Transverse colon (tissue), 4 donors: Measurements from ENCODE around the gene S100PBP. TPM values are rescaled to one million over a fixed set of nuclear protein-coding genes. Genes with fewer than 3 reads are reported as not detected.

ENCODE experiments used
- DNase-seq: peaks from one replicate; pipeline ENCODE4 v3.0.0-alpha.2; 2019
- H3K27ac ChIP-seq, 4 donors: fragments of 200-600 bp; sonication (generic); 2 replicates each; pipeline ENCODE4 v1.5.1; 2016 to 2018; ENCODE audit warnings: inconsistent platforms in 4 of 4
- H3K27me3 ChIP-seq: fragments of 200-600 bp; sonication (generic); 2 replicates; pipeline ENCODE4 v1.5.1; 2017; ENCODE audit warnings: inconsistent platforms
- H3K36me3 ChIP-seq, 4 donors: fragments of 200-600 bp; sonication (generic); 2 replicates each; pipeline ENCODE4 v1.5.1; 2017 to 2019; ENCODE audit warnings: inconsistent platforms in 4 of 4
- H3K4me1 ChIP-seq, 4 donors: fragments of 200-600 bp; sonication (generic); 2 replicates each; pipeline ENCODE4 v1.5.1; 2017 to 2020; ENCODE audit warnings: inconsistent platforms in 4 of 4
- H3K4me3 ChIP-seq, 4 donors: fragments of 200-600 bp; sonication (generic); 1 replicate in 1 of 4; 2 replicates in 3 of 4; pipeline versions ENCODE4 v1.5.1 to v1.6.1; 2017 to 2019; ENCODE audit warnings: inconsistent platforms in 4 of 4
- H3K9me3 ChIP-seq, 2 donors: fragments of 200-600 bp; sonication (generic); 2 replicates each; pipeline ENCODE4 v1.5.1; 2017 to 2019; ENCODE audit warnings: inconsistent platforms in 2 of 2
- CTCF ChIP-seq, 5 experiments: fragments of 200-600 bp in 3 of 5; fragments of 450-650 bp in 2 of 5; sonication (generic) in 3 of 5; IDR thresholded peaks; 1 replicate in 2 of 5; 2 replicates in 3 of 5; pipeline ENCODE4 v1.5.1; 2016 to 2017; ENCODE audit warnings: antibody characterized with exemption in 5 of 5, inconsistent platforms in 3 of 5, mild to moderate bottlenecking in 2 of 5, moderate library complexity in 1 of 5
- EP300 ChIP-seq: sonication (generic); formaldehyde crosslinking; IDR thresholded peaks from one replicate; pipeline ENCODE4 v1.6.1; 2017; ENCODE audit warnings: antibody characterized with exemption, low read depth
- POLR2A ChIP-seq: fragments of 450-650 bp; IDR thresholded peaks from one replicate; pipeline ENCODE4 v1.6.1; 2016; ENCODE audit warnings: antibody characterized with exemption, mild to moderate bottlenecking, moderate library complexity
- POLR2AphosphoS5 ChIP-seq, 3 donors: sonication (generic); formaldehyde crosslinking; IDR thresholded peaks; one replicate each; pipeline ENCODE4 v1.6.1; 2016; ENCODE audit warnings: antibody characterized with exemption in 3 of 3
- WGBS, 2 donors: methylation state at CpG; one replicate each; pipeline ENCODE4 v1.1.5; 2018; ENCODE audit warnings: low coverage in 1 of 2; 5-methylcytosine and 5-hydroxymethylcytosine counted together
- in situ Hi-C, 4 donors: fragments of 200-750 bp; cut with MboI; loops; one replicate each; pipeline versions ENCODE4 v1.15.0 to v1.15.1; 2017; ENCODE audit warnings: low sequenced_read_pairs in 3 of 4, low pct_ligation_motif_present in 1 of 4, low pct_unique_long_range_greater_than_20kb in 1 of 4
- intact Hi-C: fragments of 100-400 bp; cut with DNase I; formaldehyde crosslinking; loops from one replicate; pipeline ENCODE4 v1.15.1; 2023; ENCODE audit warnings: low total_unique reads
- total RNA-seq, 4 donors: library from RNA; depleted of rRNA; stranded (reverse); fragments of >200 nt; gene quantifications; one replicate each; pipeline ENCODE4 v1.1.0, GENCODE V29; 2016

S100PBP gene
- total RNA-seq, 4 donors from 2014 or later = 26.2 to 257 (median 40.7) TPM

GRCh38 chr1:32893198-32894018 lies 76.0 kb downstream of the S100PBP start:
- Histone ChIP-seq H3K4me1 (peaks cover 5 to 22% (median 15%) of the 10 kb centered on the region in 4 donors), H3K36me3 (no peaks in the 10 kb centered on the region), H3K27ac (peak overlapping the region; percentile 68 to 80 (median 74)), H3K27me3 (peaks cover 37% of the 10 kb centered on the region), H3K4me3 (peak overlapping the region; percentile 12 to 55 (median 41)), H3K9me3 (no peaks in the 10 kb centered on the region)
- TF ChIP-seq CTCF (IDR thresholded peaks at IDR 0.05) (peak in 2 of 5 experiments; percentile 21 to 47), POLR2A (peak; percentile 50), EP300 (no peak), POLR2AphosphoS5 (IDR thresholded peaks at IDR 0.05) (peak in 2 of 3 donors; percentile 8 to 33)
- 4% methylated on average over 55 of the region's 58 CpGs; no CpG with 5 or more reads in 1 of the 2 donors for WGBS, 2 donors
- peak; percentile 83 for DNase-seq
- intact Hi-C loops = no loop called here
- in situ Hi-C loops = no loop called here

DNA sequence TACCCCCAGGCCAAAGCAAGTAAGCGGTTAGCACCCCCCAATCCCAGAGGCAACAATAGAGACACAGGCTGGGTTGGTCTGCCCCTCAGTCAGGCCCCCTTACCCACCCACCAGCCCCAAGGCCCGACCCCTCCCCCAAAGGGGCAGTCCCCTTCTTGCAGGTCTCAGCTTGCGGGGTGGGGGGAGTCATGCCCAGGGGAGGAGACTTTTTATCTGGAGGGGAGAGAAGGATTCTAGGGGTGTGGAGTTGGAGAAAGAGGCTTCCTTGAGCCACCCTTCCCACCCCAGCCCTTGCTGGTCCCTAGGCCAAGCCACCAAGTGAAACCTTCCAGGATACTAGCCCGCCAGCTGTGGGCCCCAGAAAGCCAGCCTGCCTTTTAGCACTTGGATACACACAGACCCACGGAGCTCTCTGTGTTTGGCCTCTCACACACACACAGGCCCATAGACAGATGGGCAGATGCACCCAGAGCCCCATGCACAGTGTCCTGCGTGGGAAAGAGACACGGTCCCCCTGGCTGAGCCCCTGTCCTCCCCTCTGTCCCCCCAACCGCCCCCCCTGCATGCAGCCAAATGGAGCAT lies 76.7 kb downstream of the S100PBP start:
- H3K27me3 ChIP-seq = peaks cover 37% of the 10 kb centered on the region
- in situ Hi-C loops = no loop called here
- intact Hi-C loops = no loop called here
- H3K36me3 ChIP-seq = no peaks in the 10 kb centered on the region
- no peaks in the 10 kb centered on the region for H3K9me3 ChIP-seq
- 40 to 63% methylated on average over 1 to 8 of the region's 8 CpGs for WGBS, 2 donors
- H3K27ac ChIP-seq = peak overlapping the region; percentile 68 to 80 (median 74)
- TF ChIP-seq POLR2AphosphoS5 (IDR thresholded peaks at IDR 0.05) (no peak), POLR2A (no peak), EP300 (no peak), CTCF (IDR thresholded peaks at IDR 0.05) (no peak)
- DNase-seq = no peak
- H3K4me3 ChIP-seq = peak overlapping the region in 2 of 4 donors; percentile 47 to 55
- peaks cover 5 to 22% (median 15%) of the 10 kb centered on the region in 4 donors for H3K4me1 ChIP-seq

DNA sequence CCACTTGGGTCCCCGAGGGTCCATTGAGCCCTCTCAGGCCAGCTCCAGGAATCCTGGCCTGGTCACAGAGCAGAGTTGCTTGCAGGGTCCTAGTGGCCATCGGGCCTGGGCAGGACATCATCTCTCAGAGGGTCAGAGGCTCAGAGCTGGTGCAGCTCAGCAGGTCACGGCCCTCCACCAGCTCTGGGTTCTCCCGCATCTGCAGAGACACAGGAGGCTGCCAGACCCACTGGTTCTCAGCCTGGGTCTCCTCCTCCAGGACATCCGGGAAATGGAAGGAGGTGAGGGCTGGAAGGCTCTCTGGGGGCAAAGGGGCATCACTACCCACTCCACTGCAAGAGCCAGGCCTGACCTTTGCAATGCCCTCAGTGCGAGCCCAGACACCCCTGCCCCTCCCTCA lies 77.2 kb downstream of the S100PBP start:
- in situ Hi-C loops (no loop called here), intact Hi-C loops (no loop called here)
- peaks cover 5 to 27% (median 15%) of the 10 kb centered on the region in 4 donors for H3K4me1 ChIP-seq
- WGBS, 2 donors = 88% methylated on average over 5 of the region's 6 CpGs; no CpG with 5 or more reads in 1 of the 2 donors
- H3K27me3 ChIP-seq = peaks cover 37% of the 10 kb centered on the region
- no peaks in the 10 kb centered on the region for H3K9me3 ChIP-seq
- DNase-seq = no peak
- H3K4me3 ChIP-seq = no peak overlapping the region
- TF ChIP-seq POLR2A = no peak
- TF ChIP-seq EP300 = no peak
- TF ChIP-seq CTCF (IDR thresholded peaks at IDR 0.05) = no peak
- TF ChIP-seq POLR2AphosphoS5 (IDR thresholded peaks at IDR 0.05) = no peak
- no peaks in the 10 kb centered on the region for H3K36me3 ChIP-seq
- peak overlapping the region in 1 of 4 donors; percentile 80 for H3K27ac ChIP-seq
